Neuronal stem cell (in vitro differentiated cells): Measurements from ENCODE around the gene F9. TPM values are rescaled to one million over a fixed set of nuclear protein-coding genes. Genes with fewer than 3 reads are reported as not detected.

Source experiments
- DNase-seq: peaks from one replicate; pipeline ENCODE4 v3.0.0-alpha.2; 2013; ENCODE audit warnings: low spot score
- H2AFZ ChIP-seq: one replicate; pipeline ENCODE4 v1.6.1; 2013; ENCODE audit warnings: mild to moderate bottlenecking, low read length, inconsistent platforms
- H2AK5ac ChIP-seq: 2 replicates; pipeline ENCODE4 v1.6.1; 2013; ENCODE audit warnings: low read depth, mild to moderate bottlenecking, inconsistent platforms, low read length, moderate library complexity, mixed read lengths
- H2BK120ac ChIP-seq: 2 replicates; pipeline ENCODE4 v1.6.1; 2013; ENCODE audit warnings: low read depth, mild to moderate bottlenecking, inconsistent platforms, low read length, moderate library complexity, mixed read lengths
- H2BK12ac ChIP-seq: one replicate; pipeline ENCODE4 v1.6.1; 2013; ENCODE audit warnings: low read length, inconsistent platforms
- H2BK15ac ChIP-seq: 2 replicates; pipeline ENCODE4 v1.6.1; 2013; ENCODE audit warnings: mild to moderate bottlenecking, low read length, inconsistent platforms, mixed read lengths
- H2BK5ac ChIP-seq: one replicate; pipeline ENCODE4 v1.6.1; 2013; ENCODE audit warnings: inconsistent platforms, mild to moderate bottlenecking, low read length, moderate library complexity
- H3K14ac ChIP-seq: one replicate; pipeline ENCODE4 v1.6.1; 2013; ENCODE audit warnings: low read length, inconsistent platforms
- H3K18ac ChIP-seq: 2 replicates; pipeline ENCODE4 v1.6.1; 2013; ENCODE audit warnings: low read length, inconsistent platforms
- H3K23ac ChIP-seq: 2 replicates; pipeline ENCODE4 v1.6.1; 2013; ENCODE audit warnings: low read depth, mild to moderate bottlenecking, mixed read lengths, low read length, inconsistent platforms; ENCODE audit not compliant: poor library complexity
- H3K27ac ChIP-seq: replicated peaks from 3 replicates; pipeline ENCODE4 v1.5.1; 2013; ENCODE audit warnings: low read length, inconsistent platforms
- H3K27me3 ChIP-seq, 3 experiments: 2 replicates each; pipeline ENCODE4 v1.6.1; 2013; ENCODE audit warnings: low read length in 3 of 3, mild to moderate bottlenecking in 2 of 3, inconsistent platforms in 1 of 3, low read depth in 1 of 3, mixed read lengths in 1 of 3, moderate library complexity in 1 of 3; ENCODE audit not compliant: control insufficient read depth in 3 of 3, insufficient read depth in 3 of 3
- H3K36me3 ChIP-seq, 2 donors: replicated peaks in 1 of 2; 2 replicates each; pipeline ENCODE4 v1.6.1; 2013; ENCODE audit warnings: low read length in 2 of 2; ENCODE audit not compliant: control insufficient read depth in 2 of 2, insufficient read depth in 2 of 2
- H3K4ac ChIP-seq: 2 replicates; pipeline ENCODE4 v1.6.1; 2013; ENCODE audit warnings: inconsistent platforms, mild to moderate bottlenecking, low read length, moderate library complexity
- H3K4me1 ChIP-seq, 2 donors: 1 replicate in 1 of 2; 2 replicates in 1 of 2; pipeline ENCODE4 v1.6.1; 2013; ENCODE audit warnings: low read length in 2 of 2, low read depth in 1 of 2; ENCODE audit not compliant: control insufficient read depth in 2 of 2, insufficient read depth in 1 of 2
- H3K4me2 ChIP-seq: one replicate; pipeline ENCODE4 v1.6.1; 2013; ENCODE audit warnings: mild to moderate bottlenecking, low read length, inconsistent platforms; ENCODE audit not compliant: insufficient read depth, poor library complexity, severe bottlenecking
- H3K4me3 ChIP-seq, 2 donors: 2 replicates each; pipeline ENCODE4 v1.5.1; 2013; ENCODE audit warnings: low read length in 2 of 2, mild to moderate bottlenecking in 2 of 2, inconsistent platforms in 1 of 2, moderate library complexity in 1 of 2
- H3K79me1 ChIP-seq: one replicate; pipeline ENCODE4 v1.6.1; 2013; ENCODE audit warnings: low read depth, mild to moderate bottlenecking, inconsistent platforms, low read length, moderate library complexity
- H3K9ac ChIP-seq: one replicate; pipeline ENCODE4 v1.6.1; 2013; ENCODE audit warnings: mild to moderate bottlenecking, low read depth, low read length, inconsistent platforms; ENCODE audit not compliant: poor library complexity
- H3K9me3 ChIP-seq, 2 donors: replicated peaks in 1 of 2; 2 replicates each; pipeline versions ENCODE3 to v1.6.1; 2013; ENCODE audit warnings: low read length in 2 of 2, mild to moderate bottlenecking in 2 of 2, inconsistent platforms in 1 of 2, low read depth in 1 of 2, mixed read lengths in 1 of 2, moderate library complexity in 1 of 2; ENCODE audit not compliant: control insufficient read depth in 2 of 2, insufficient read depth in 1 of 2
- H4K8ac ChIP-seq: one replicate; pipeline ENCODE4 v1.6.1; 2013; ENCODE audit warnings: low read depth, mild to moderate bottlenecking, inconsistent platforms, low read length, moderate library complexity
- H4K91ac ChIP-seq: one replicate; pipeline ENCODE4 v1.6.1; 2013; ENCODE audit warnings: low read length, low read depth, mild to moderate bottlenecking, inconsistent platforms; ENCODE audit not compliant: poor library complexity
- WGBS, 2 donors: extraction: QIAGEN DNeasy Blood & Tissue Kit; methylation state at CpG; one replicate each; pipeline ENCODE4 v1.1.7; 2013; ENCODE audit warnings: missing lambda C conversion rate in 2 of 2, mixed read lengths in 1 of 2; ENCODE audit not compliant: insufficient read length in 2 of 2, insufficient replicate concordance in 1 of 2; ENCODE audit errors: extremely low coverage in 2 of 2; 5-methylcytosine and 5-hydroxymethylcytosine counted together
- polyA plus RNA-seq, 2 experiments: library from polyadenylated mRNA; stranded (reverse); fragments of 200-250 nt; gene quantifications; one replicate each; pipeline ENCODE4 v1.2.3, GENCODE V29; 2013

F9 gene
- polyA plus RNA-seq (2013, experiment 1 of 2) = not detected
- not detected for polyA plus RNA-seq (2013, experiment 2 of 2)

- Histone ChIP-seq H3K18ac (no peak within 1 kb of the TSS), H3K14ac (no peak within 1 kb of the TSS), H3K9me3 (no peaks in the 10 kb centered on the region), H3K27me3 (no peaks in the 10 kb centered on the region), H2BK15ac (no peak within 1 kb of the TSS), H3K4me1 (no peaks in the 10 kb centered on the region), H3K9ac (no peak within 1 kb of the TSS), H4K8ac (no peak within 1 kb of the TSS), H3K4ac (no peak within 1 kb of the TSS), H3K23ac (no peak within 1 kb of the TSS), H3K27ac (no peak within 1 kb of the TSS), H3K36me3 (no peaks in the 10 kb centered on the region), H2BK12ac (no peak within 1 kb of the TSS), H3K79me1 (no peaks in the 10 kb centered on the region), H2BK5ac (no peak within 1 kb of the TSS), H3K4me3 (no peak within 1 kb of the TSS), H2BK120ac (no peak within 1 kb of the TSS), H4K91ac (no peak within 1 kb of the TSS), H2AFZ (no peak within 1 kb of the TSS), H3K4me2 (no peak within 1 kb of the TSS), H2AK5ac (no peak within 1 kb of the TSS)
- no peak for DNase-seq
- no CpG with 5 or more reads among the region's 4 CpGs for WGBS, 2 donors
Measured at GRCh38 chrX:139530550-139530949, at the start of gene F9. Gene F9 (plus strand): TSS chrX:139530739. CDS start chrX:139530765, 26 bp downstream.

GRCh38 chrX:139483699-139484098 is 46.8 kb upstream of the F9 start:
- Histone ChIP-seq H2AK5ac (no peak overlapping the region), H3K9ac (no peak overlapping the region), H3K18ac (no peak overlapping the region), H3K4me3 (no peak overlapping the region), H2BK120ac (no peak overlapping the region), H3K14ac (no peak overlapping the region), H3K4me1 (no peaks in the 10 kb centered on the region), H2AFZ (no peak overlapping the region), H2BK15ac (no peak overlapping the region), H3K79me1 (no peaks in the 10 kb centered on the region), H3K27ac (no peak overlapping the region), H3K9me3 (no peaks in the 10 kb centered on the region), H4K8ac (no peak overlapping the region), H3K36me3 (no peaks in the 10 kb centered on the region), H4K91ac (no peak overlapping the region), H3K4me2 (no peak overlapping the region), H3K23ac (no peak overlapping the region), H3K4ac (no peak overlapping the region), H3K27me3 (peaks cover 0 to 4% (median 0%) of the 10 kb centered on the region in 3 experiments), H2BK12ac (no peak overlapping the region), H2BK5ac (no peak overlapping the region)
- no peak for DNase-seq
- no CpG with 5 or more reads among the region's 2 CpGs for WGBS, 2 donors

GRCh38 chrX:139484591-139484990 is 45.9 kb upstream of the F9 start:
- no peak overlapping the region for H2BK15ac ChIP-seq
- no peak overlapping the region for H3K4ac ChIP-seq
- H3K27ac ChIP-seq = no peak overlapping the region
- no peak overlapping the region for H4K8ac ChIP-seq
- H3K14ac ChIP-seq = no peak overlapping the region
- no peak overlapping the region for H2BK12ac ChIP-seq
- H2BK5ac ChIP-seq = no peak overlapping the region
- DNase-seq = no peak
- H3K18ac ChIP-seq = no peak overlapping the region
- no peak overlapping the region for H2AK5ac ChIP-seq
- no peaks in the 10 kb centered on the region for H3K9me3 ChIP-seq
- no peaks in the 10 kb centered on the region for H3K4me1 ChIP-seq
- H3K9ac ChIP-seq = no peak overlapping the region
- H4K91ac ChIP-seq = no peak overlapping the region
- no peaks in the 10 kb centered on the region for H3K79me1 ChIP-seq
- H3K27me3 ChIP-seq = peaks cover 0 to 4% (median 0%) of the 10 kb centered on the region in 3 experiments
- H3K23ac ChIP-seq = no peak overlapping the region
- WGBS, 2 donors = no CpG with 5 or more reads among the region's 2 CpGs
- no peak overlapping the region for H3K4me2 ChIP-seq
- H2AFZ ChIP-seq = no peak overlapping the region
- no peaks in the 10 kb centered on the region for H3K36me3 ChIP-seq
- H2BK120ac ChIP-seq = no peak overlapping the region
- no peak overlapping the region for H3K4me3 ChIP-seq

GRCh38 chrX:139495324-139495723 is 35.2 kb upstream of the F9 start:
- no peaks in the 10 kb centered on the region for H3K79me1 ChIP-seq
- no peak overlapping the region for H3K18ac ChIP-seq
- H2AK5ac ChIP-seq = no peak overlapping the region
- H2BK12ac ChIP-seq = no peak overlapping the region
- H3K4me1 ChIP-seq = no peaks in the 10 kb centered on the region
- H2BK15ac ChIP-seq = no peak overlapping the region
- no peak overlapping the region for H3K9ac ChIP-seq
- no peak for DNase-seq
- no CpG with 5 or more reads among the region's 5 CpGs for WGBS, 2 donors
- H3K14ac ChIP-seq = no peak overlapping the region
- no peak overlapping the region for H3K27ac ChIP-seq
- H3K36me3 ChIP-seq = no peaks in the 10 kb centered on the region
- no peak overlapping the region for H4K8ac ChIP-seq
- H3K23ac ChIP-seq = no peak overlapping the region
- H2BK5ac ChIP-seq = no peak overlapping the region
- H3K4me2 ChIP-seq = no peak overlapping the region
- no peak overlapping the region for H4K91ac ChIP-seq
- H2AFZ ChIP-seq = no peak overlapping the region
- H3K27me3 ChIP-seq = peaks cover 0 to 3% (median 0%) of the 10 kb centered on the region in 3 experiments
- H2BK120ac ChIP-seq = no peak overlapping the region
- no peak overlapping the region for H3K4ac ChIP-seq
- H3K4me3 ChIP-seq = no peak overlapping the region
- H3K9me3 ChIP-seq = no peaks in the 10 kb centered on the region
